NOMO-1 (cell line): ENCODE data around the gene SEPHS2.
"Not testable (repeated sequence)": the region's sequence is repeated elsewhere in the genome, so short reads cannot be mapped to it uniquely, and the experiment has no call there.

Experiments
- DNase-seq, 2 experiments: peaks; one replicate each; lab custom pipeline; 2025; ENCODE audit not compliant: unreplicated experiment in 2 of 2; lab: John Stamatoyannopoulos, UW

Gene SEPHS2

DNA sequence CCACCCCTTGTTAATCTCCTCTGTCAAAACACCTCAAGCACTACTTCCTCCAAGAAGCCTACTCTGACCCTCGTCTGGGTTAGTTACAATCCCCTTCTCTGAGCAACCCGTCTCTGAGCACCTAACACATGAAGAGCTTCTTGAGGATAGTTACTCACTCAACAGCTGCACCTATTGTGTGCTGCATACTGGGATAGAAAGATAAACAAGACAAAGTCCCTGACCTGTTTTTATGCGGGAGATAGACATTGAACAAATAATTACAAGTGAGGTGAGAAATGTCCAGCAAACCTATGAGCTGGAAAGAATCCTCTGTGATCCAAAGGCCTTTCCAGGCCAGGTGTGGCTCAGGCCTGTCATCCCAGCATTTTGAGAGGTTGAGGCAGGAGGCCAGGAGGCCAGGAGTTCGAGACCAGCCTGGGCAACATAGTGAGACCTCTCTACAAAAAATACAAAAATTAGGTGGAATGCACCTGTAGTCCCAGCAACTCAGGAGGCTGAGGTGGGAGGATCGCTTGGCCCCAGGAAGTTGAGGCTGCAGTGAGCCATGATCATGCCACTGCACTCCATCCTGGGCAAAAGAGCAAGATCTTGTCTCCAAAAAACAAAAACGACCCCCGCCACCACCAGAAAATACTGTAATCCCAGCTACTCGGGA lies 43.8 kb downstream of the SEPHS2 start:
- no peak for DNase-seq

DNA sequence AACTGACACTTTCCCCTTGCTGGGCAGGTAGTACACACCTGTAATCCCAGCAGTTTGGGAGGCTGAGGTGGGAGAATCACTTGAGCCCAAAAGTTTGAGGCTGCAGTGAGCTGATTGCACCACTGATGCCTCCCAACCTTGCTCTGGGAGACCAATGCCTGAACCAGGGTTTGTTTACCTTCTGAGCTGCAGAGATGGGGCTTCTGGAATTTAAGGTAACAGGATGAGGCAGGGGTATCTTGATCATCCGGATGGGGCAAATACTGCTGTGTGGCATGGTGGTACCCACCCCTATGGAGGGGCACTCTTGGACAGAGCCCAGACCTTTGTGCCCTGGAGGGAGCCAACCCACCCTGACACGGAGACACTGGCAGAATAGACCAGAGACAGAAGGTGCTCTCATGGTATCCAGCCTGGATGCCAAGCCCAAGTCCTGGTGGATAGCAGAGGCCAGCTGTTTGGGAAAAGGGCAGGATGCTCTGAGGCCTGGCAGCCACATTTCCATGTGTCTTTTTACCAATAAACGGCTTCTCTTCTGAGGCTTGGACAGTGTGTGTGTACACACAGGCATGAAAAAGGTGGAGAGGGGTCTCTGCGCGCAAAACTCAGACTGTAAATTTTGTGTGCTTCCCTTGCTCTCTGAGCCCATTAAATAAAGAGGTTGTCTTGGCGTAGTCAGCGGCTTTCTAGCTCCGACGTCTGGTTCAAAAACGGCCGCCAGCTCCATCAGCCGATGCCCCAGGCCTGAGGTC lies 46.1 kb downstream of the SEPHS2 start:
- DNase-seq = no peak

DNA sequence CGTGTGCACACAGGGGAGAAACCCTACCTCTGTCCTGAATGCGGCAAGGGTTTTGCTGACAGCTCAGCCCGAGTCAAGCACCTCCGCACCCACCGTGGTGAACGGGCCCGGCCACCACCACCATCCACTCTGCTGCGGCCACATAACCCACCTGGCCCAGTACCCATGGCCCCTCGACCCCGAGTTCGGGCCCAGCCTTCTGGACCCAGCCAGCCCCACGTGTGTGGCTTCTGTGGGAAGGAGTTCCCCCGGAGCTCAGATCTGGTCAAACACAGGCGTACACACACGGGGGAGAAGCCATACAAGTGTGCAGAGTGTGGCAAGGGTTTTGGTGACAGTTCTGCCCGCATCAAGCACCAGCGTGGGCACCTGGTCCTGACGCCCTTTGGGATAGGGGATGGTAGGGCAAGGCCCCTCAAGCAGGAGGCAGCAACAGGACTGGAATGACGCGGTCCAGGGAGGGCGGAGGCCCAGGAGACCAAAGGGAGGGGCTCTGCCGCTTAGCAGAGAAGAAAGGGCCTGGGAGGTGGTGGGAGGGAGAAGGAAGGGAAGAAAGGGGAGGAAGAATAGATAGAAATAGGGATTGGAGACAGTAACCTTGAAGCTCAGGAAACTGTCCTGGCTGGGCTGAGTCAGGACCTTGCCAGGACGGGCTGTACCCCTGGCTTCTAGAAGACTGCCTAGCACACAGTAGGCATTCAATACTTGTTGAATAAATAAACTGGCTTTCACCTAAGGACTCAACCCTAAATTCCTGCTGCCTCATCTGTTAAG lies 46.8 kb downstream of the SEPHS2 start:
- DNase-seq = no peak

DNA sequence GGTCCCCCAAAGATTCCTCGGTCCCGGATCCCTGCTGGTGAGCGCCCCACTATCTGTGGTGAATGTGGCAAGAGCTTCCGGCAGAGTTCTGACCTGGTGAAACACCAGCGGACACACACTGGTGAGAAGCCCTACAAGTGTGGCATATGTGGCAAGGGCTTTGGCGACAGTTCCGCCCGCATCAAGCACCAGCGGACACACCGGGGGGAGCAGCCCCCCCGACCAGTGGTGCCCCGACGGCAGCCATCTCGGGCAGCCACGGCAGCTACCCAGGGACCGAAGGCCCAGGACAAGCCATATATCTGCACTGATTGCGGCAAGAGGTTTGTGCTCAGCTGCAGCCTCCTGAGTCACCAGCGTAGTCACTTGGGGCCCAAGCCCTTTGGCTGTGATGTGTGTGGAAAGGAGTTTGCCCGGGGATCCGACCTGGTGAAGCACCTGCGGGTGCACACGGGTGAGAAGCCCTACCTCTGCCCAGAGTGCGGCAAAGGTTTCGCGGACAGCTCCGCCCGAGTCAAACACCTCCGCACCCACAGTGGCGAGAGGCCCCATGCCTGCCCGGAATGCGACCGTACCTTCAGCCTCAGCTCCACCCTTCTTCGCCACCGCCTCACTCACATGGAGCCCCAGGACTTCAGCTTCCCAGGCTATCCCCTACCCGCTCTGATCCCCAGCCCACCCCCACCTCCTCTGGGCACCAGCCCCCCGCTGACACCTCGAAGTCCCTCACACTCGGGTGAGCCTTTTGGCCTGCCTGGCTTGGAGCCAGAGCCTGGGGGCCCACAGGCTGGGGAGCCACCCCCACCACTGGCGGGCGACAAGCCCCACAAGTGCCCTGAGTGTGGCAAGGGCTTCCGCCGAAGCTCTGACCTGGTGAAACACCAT lies 47.7 kb downstream of the SEPHS2 start:
- DNase-seq = no peak

DNA sequence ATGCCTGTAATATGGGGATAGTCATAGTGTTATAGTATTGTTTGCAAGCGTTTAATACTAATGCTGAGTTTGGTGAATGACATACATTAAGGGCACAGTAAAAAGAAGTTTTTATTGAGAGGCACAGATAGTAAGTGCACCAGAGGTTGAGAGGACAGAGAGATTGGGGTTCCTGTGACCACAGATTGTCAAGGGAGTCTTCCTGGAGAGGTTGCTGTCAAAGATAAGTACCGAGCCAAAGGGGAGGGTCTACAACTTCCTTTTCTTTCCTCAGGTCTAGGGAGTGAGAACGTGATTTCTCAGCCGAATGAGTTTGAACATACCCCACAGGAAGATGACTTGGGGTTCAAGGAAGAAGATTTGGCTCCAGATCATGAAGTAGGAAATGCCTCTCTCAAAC lies 48.6 kb downstream of the SEPHS2 start:
- DNase-seq = no peak

DNA sequence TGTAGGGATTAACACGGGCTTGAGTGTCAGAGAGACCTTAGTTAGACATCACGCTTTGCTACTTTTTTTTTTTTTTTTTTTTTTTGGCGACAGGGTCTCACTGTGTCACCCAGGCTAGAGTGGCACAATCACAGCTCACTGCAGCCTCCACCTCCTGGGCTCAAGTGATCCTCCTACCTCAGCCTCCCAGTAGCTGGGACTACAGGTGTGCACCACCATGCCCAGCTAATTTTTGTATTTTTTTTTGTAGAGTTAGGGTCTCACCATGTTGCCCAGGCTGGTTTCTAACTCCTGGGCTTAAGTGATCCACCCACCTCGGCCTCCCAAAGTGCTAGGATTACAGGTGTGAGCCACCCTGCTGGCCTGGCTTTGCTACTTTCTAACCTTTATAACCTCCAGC lies 49.0 kb downstream of the SEPHS2 start:
- not testable (repeated sequence) for DNase-seq

DNA sequence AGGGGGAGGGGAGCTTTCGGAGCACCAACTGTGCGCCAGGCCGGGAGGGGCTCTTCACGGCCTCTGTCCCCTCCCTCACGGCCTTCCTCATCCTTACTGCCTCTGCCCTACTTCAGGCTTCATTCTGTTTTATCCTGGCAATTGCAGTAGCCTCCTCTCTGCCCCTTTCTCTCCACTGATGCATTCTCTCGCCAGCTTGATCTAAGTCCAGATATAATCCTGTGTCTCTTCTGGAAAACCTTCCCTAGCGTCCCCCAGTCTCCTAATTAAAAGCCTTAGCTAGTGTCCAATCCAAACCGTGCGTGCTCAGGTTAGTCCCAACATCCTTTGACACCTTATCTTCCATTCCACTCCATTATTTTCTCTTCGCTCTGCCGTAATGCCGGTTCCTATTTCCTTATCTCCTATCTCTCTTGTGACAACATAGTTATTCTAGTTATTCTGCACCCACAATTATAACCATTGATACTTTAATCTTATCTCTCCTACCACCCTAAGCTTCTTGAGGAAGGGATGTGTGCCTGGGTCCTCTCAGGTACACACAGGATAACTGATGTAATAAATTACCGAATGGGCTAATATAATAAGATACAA lies 49.6 kb downstream of the SEPHS2 start:
- peak in 1 of 2 experiments; percentile 21 for DNase-seq

DNA sequence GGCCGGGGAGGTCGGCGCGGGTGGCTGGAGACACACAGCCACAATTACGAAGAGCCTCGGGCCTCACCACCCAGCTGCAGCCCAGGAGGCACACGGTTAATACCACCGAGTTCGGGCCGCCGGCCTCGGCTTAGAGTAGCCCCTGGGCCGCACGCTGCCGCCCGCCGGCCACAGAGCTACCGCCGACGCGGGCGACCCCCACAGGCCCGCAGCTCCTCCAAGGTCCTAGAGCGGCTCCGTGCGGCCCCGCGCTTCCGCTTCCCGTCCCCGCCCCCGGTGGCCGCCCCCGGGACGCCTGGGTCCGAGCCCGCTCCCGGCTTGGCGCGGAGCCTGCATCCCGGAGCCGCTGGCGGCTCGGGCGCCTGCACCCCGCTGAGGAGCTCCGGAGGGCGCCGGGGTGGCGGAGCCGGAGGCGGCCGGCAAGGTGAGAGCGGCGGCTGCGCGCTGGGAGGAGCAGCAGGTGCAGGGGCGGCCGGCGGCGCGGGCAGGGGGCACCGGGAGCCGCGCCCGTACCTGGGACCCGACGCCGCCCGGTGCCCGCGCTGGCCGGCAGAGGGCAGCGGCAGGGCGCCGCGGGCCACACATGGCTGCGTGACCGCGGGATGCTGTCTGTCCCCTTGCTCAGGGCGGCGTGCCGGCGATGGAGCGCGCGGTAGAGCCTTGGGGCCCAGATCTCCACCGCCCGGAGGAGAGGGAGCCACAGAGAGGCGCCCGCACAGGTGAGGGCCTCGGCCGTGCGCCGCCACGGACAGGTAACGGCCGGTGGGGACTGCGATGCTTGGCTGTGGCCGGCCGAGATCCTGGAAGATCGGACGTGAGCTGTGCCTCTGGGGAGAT lies 50.3 kb downstream of the SEPHS2 start, which contains the start of gene ZNF48:
TSS of gene ZNF48 (plus strand) at position 266 of the 837 bp plus-strand sequence. CDS start at position 641, 375 bp downstream.
- peak; percentile 84 to 89 for DNase-seq

DNA sequence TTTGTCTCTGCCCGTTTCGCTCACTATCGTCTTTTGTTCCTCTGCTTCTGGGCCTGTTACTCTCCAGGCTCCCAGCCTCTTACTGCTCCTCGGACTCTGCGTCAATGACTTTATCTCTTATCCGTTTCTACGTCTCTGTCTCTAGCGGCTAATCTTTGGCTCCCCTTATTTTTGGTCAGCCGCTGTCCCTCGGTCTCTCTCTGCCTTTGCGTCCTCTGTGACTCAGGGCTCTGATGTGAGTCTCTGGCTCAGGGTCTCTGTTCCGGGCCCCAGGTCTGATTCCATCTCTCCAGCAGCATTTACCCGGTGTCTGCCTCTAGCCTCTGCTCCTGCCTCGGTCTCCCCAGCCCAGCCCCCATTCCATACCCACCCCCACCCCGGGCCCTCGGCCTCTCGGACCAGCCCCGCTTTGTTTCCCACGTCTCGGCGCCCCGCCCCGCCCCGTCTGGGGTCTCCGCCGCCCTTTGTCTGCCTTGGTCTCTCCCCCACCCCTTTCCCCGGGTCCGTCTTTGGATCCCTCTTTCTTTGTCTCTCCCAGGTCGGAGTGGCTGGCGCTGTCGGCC lies 51.0 kb downstream of the SEPHS2 start:
- DNase-seq = no peak
